ENCODE measurements around the gene ATOH7. TPM values are rescaled to one million over a fixed set of nuclear protein-coding genes. Genes with fewer than 3 reads are reported as not detected.

ATOH7 gene
- total RNA-seq = under 0.01 TPM in 1 of 2 replicates, not detected in the other

GRCh38 chr10:68231817-68232251 is at the start of gene ATOH7:
ATOH7 (minus strand) TSS chr10:68232113; CDS start chr10:68231677, 436 bp downstream.

Other genes with a start within 250 kb of the ATOH7 start
- gene HERC4, start 156.8 kb downstream of the ATOH7 start, total RNA-seq = 52.5 and 96.4 TPM in 2 replicates
- gene MYPN, start 122.6 kb downstream of the ATOH7 start, total RNA-seq = under 0.01 and 0.98 TPM in 2 replicates
- gene HNRNPH3, start 100.0 kb upstream of the ATOH7 start, total RNA-seq = 11.8 and 15.4 TPM in 2 replicates
- gene PBLD, start 100.8 kb upstream of the ATOH7 start, total RNA-seq = 2.2 and 2.9 TPM in 2 replicates
- gene RUFY2, start 175.2 kb upstream of the ATOH7 start, total RNA-seq = 23.1 and 27.0 TPM in 2 replicates
- 9.6 and 11.7 TPM in 2 replicates for gene DNA2, start 239.9 kb upstream of the ATOH7 start, total RNA-seq